K562 (cell line): ENCODE results near the gene ALG10. TPM values are rescaled to one million over a fixed set of nuclear protein-coding genes. Genes with fewer than 3 reads are reported as not detected.
A peak's percentile ranks its signal among the peaks of the same experiment; 100 is the strongest.

Source experiments
- BHLHE40 ChIP-seq: IDR thresholded peaks from 2 replicates; pipeline ENCODE4 v1.6.1; 2011; ENCODE audit warnings: low read length, improper control_type of control experiment
- C11orf30 ChIP-seq: fragments of 450-650 bp; IDR thresholded peaks from 2 replicates; pipeline ENCODE4 v1.6.1; 2016; ENCODE audit warnings: low read depth, mild to moderate bottlenecking
- CBX3 ChIP-seq, 2 experiments: IDR thresholded peaks; 1 replicate in 1 of 2; 2 replicates in 1 of 2; pipeline ENCODE4 v1.6.1; 2012; ENCODE audit warnings: inconsistent platforms in 2 of 2, low read length in 2 of 2, borderline replicate concordance in 1 of 2, control low read depth in 1 of 2
- CSDE1 ChIP-seq, 2 experiments: fragments of 450-650 bp; IDR thresholded peaks; 2 replicates each; pipeline ENCODE4 v1.6.1; 2016; ENCODE audit warnings: mild to moderate bottlenecking in 1 of 2
- ELF1 ChIP-seq: fragments of 200-800 bp; sonication (Bioruptor generic); IDR thresholded peaks from 2 replicates; pipeline ENCODE4 v1.6.1; 2016; ENCODE audit warnings: missing genetic modification characterization, missing compliant biosample characterization
- ETV5 ChIP-seq: sonication (generic); formaldehyde crosslinking; IDR thresholded peaks from 2 replicates; pipeline ENCODE4 v1.4.0; 2020; ENCODE audit warnings: low read depth, mild to moderate bottlenecking, missing genetic modification reagents
- GTF2F1 ChIP-seq: IDR thresholded peaks from 2 replicates; pipeline ENCODE4 v1.6.1; 2011; ENCODE audit warnings: low read depth, low read length, improper control_type of control experiment
- HCFC1 ChIP-seq: IDR thresholded peaks from 2 replicates; pipeline ENCODE4 v1.6.1; 2012; ENCODE audit warnings: low read depth, low read length, improper control_type of control experiment
- L3MBTL2 ChIP-seq: fragments of 450-650 bp; IDR thresholded peaks from 2 replicates; pipeline ENCODE4 v1.6.1; 2016; ENCODE audit warnings: mild to moderate bottlenecking, moderate library complexity
- NBN ChIP-seq: fragments of 450-650 bp; IDR thresholded peaks from 2 replicates; pipeline ENCODE4 v1.6.1; 2016; ENCODE audit warnings: low read depth, mild to moderate bottlenecking
- NEUROD1 ChIP-seq: fragments of 150-350 bp; IDR thresholded peaks from 2 replicates; pipeline ENCODE4 v1.6.1; 2014; ENCODE audit warnings: borderline replicate concordance, low read length, low read depth; ENCODE audit not compliant: partially characterized antibody
- RCOR1 ChIP-seq, 2 experiments: IDR thresholded peaks; 2 replicates each; pipeline ENCODE4 v1.6.1; 2012; ENCODE audit warnings: low read depth in 2 of 2, low read length in 2 of 2, borderline replicate concordance in 1 of 2, improper control_type of control experiment in 1 of 2
- ZBTB40 ChIP-seq, 2 experiments: fragments of 450-650 bp in 1 of 2; sonication (generic) in 1 of 2; formaldehyde crosslinking in 1 of 2; IDR thresholded peaks; 2 replicates each; pipeline versions ENCODE4 v1.7.1 to v1.9.0; 2016 to 2022; ENCODE audit warnings: inconsistent platforms in 1 of 2, mild to moderate bottlenecking in 1 of 2, missing genetic modification reagents in 1 of 2
- ZNF277 ChIP-seq: fragments of 250-450 bp; sonication (Bioruptor Pico); IDR thresholded peaks from 2 replicates; pipeline ENCODE4 v1.8.0; 2022; ENCODE audit warnings: inconsistent platforms, mild to moderate bottlenecking, moderate library complexity, borderline replicate concordance
- polyA plus RNA-seq, 8 experiments: library from polyadenylated mRNA; depleted of rRNA in 4 of 8; stranded (reverse) in 5 of 8; unstranded in 3 of 8; fragments of >200 nt; fragmentation: Nextera tagmentation in 2 of 8; fragmentation: Illumina TruSeq in 1 of 8; extraction: Ambion mirVana in 2 of 8; extraction: Trizol in 1 of 8; gene quantifications; 2 replicates each; pipeline versions ENCODE4 v1.2.1 to v1.2.3, GENCODE V29; 2011 to 2014; ENCODE audit warnings: inconsistent platforms in 1 of 8, missing spikeins in 1 of 8
- total RNA-seq, 7 experiments: library from RNA; depleted of rRNA in 6 of 7; stranded (reverse); fragments of >200 nt in 6 of 7; fragmentation: Illumina TruSeq in 2 of 7; extraction: Trizol in 2 of 7; gene quantifications; 2 replicates each; pipeline versions ENCODE4 v1.2.1 to v1.2.3, GENCODE V29; 2011 to 2021; ENCODE audit warnings: low replicate concordance in 1 of 7
- TF ChIP-seq, protein P1 (sequence below): sonication (generic); formaldehyde crosslinking; IDR thresholded peaks from 2 replicates; pipeline ENCODE4 v1.8.0; 2022; ENCODE audit warnings: mild to moderate bottlenecking, missing genetic modification reagents

The ALG10 gene
- total and polyA plus RNA-seq, 9 of the 15 experiments (the other 6 are each of a cell fraction or from before 2014, with no cell fraction given) = 2.4 to 14.7 (median 6.4) TPM

DNA sequence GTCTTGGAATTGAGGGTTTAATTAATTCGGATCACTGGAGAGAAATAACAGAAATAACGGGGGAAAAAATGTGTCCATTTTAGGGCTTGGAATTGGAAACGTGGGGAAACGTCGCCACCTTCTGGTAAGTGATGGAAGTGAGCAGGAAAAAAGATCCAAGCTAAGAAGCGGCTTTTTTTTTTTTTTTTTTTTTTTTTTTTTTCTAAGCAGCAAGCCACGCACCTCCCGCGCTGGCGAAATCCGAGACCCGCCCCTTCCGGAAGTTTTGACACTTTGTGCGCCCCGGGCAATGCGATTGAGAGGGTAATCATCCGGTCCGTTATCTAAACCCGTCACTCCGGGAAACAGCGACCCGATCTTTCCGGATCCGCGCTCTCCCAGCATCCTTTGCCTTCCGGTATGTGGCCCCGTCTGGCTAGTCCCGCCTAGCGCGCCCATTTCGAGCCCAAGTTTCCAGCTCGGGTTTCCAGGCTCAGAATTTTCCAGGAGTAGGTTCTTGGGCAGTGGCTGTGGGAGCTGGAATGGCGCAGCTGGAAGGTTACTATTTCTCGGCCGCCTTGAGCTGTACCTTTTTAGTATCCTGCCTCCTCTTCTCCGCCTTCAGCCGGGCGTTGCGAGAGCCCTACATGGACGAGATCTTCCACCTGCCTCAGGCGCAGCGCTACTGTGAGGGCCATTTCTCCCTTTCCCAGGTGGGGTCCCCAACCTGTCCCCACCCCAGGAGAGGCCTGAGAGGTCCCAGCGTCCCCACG lies at the start of gene ALG10 (continued):
- peak; percentile 88 for TF ChIP-seq ZBTB40 (IDR thresholded peaks at IDR 0.05)
- no peak for TF ChIP-seq ZBTB40 (CRISPR knock-in tag; IDR thresholded peaks at IDR 0.05)
- no peak for TF ChIP-seq ZNF277 (CRISPR knock-in tag)
- no peak for TF ChIP-seq NBN
- peak; percentile 42; the same call in 1 of the 2 replicates for TF ChIP-seq BHLHE40
- TF ChIP-seq HCFC1 = peak; percentile 82
- peak; percentile 46 for TF ChIP-seq NEUROD1
- TF ChIP-seq GTF2F1 = no peak
- TF ChIP-seq C11orf30 = peak; percentile 57; the same call in 1 of the 2 replicates
- peak; percentile 57 to 77; a peak in 2 of 4 replicates for TF ChIP-seq RCOR1 (IDR thresholded peaks at IDR 0.05; ENCODE audit: borderline replicate concordance in 1 of 2, low read depth in 2 of 2, low read length in 2 of 2)
- peak; percentile 89 for TF ChIP-seq ELF1 (tag)
- 0 out of 3 replicates have a peak, but pooled peaks of 1 of the 2 experiments have one; percentile 43 for TF ChIP-seq CBX3 (IDR thresholded peaks at IDR 0.05; ENCODE audit: borderline replicate concordance in 1 of 2, low read length in 2 of 2)
- peak; percentile 87 for TF ChIP-seq ETV5
- TF ChIP-seq, protein P1, sequence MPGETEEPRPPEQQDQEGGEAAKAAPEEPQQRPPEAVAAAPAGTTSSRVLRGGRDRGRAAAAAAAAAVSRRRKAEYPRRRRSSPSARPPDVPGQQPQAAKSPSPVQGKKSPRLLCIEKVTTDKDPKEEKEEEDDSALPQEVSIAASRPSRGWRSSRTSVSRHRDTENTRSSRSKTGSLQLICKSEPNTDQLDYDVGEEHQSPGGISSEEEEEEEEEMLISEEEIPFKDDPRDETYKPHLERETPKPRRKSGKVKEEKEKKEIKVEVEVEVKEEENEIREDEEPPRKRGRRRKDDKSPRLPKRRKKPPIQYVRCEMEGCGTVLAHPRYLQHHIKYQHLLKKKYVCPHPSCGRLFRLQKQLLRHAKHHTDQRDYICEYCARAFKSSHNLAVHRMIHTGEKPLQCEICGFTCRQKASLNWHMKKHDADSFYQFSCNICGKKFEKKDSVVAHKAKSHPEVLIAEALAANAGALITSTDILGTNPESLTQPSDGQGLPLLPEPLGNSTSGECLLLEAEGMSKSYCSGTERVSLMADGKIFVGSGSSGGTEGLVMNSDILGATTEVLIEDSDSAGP = no peak
- TF ChIP-seq L3MBTL2 = no peak
- TF ChIP-seq CSDE1 (IDR thresholded peaks at IDR 0.05) = no peak
